GM23248 (cell line): ENCODE measurements around the gene SIGLEC12. TPM values are rescaled to one million over a fixed set of nuclear protein-coding genes. Genes with fewer than 3 reads are reported as not detected.

ENCODE experiments used
- DNase-seq: peaks from one replicate; pipeline ENCODE4 v3.0.0-alpha.2; 2015
- H2AFZ ChIP-seq: fragments of 200-600 bp; sonication (generic); 2 replicates; pipeline ENCODE4 v1.6.1; 2016; ENCODE audit warnings: antibody characterized with exemption
- H3F3A ChIP-seq: fragments of 200-600 bp; sonication (generic); 2 replicates; pipeline ENCODE4 v1.6.1; 2016; ENCODE audit warnings: mild to moderate bottlenecking, antibody characterized with exemption, mixed run types; ENCODE audit not compliant: insufficient read depth
- H3K27ac ChIP-seq: fragments of 200-600 bp; sonication (generic); 2 replicates; pipeline ENCODE4 v1.5.1; 2016; ENCODE audit warnings: mild to moderate bottlenecking
- H3K27me3 ChIP-seq: fragments of 200-600 bp; sonication (generic); replicated peaks from 2 replicates; pipeline ENCODE4 v1.6.1; 2016; ENCODE audit warnings: mild to moderate bottlenecking; ENCODE audit not compliant: insufficient read depth
- H3K36me3 ChIP-seq: fragments of 200-600 bp; sonication (generic); 2 replicates; pipeline ENCODE4 v1.6.1; 2016; ENCODE audit warnings: low read depth, mild to moderate bottlenecking
- H3K4me1 ChIP-seq: fragments of 200-600 bp; sonication (generic); 2 replicates; pipeline ENCODE4 v1.6.1; 2016; ENCODE audit warnings: mild to moderate bottlenecking; ENCODE audit not compliant: insufficient read depth
- H3K4me2 ChIP-seq: fragments of 200-600 bp; sonication (generic); one replicate; pipeline ENCODE4 v1.6.1; 2016; ENCODE audit warnings: mild to moderate bottlenecking; ENCODE audit not compliant: unreplicated experiment
- H3K4me3 ChIP-seq: fragments of 200-600 bp; sonication (generic); 2 replicates; pipeline ENCODE4 v1.5.1; 2016; ENCODE audit warnings: mild to moderate bottlenecking
- H3K79me2 ChIP-seq: fragments of 200-600 bp; sonication (generic); 2 replicates; pipeline ENCODE4 v1.6.1; 2016; ENCODE audit warnings: mild to moderate bottlenecking; ENCODE audit not compliant: insufficient read depth
- H3K9ac ChIP-seq: fragments of 200-600 bp; sonication (generic); 2 replicates; pipeline ENCODE4 v1.6.1; 2016; ENCODE audit warnings: mild to moderate bottlenecking
- H3K9me2 ChIP-seq: fragments of 200-600 bp; sonication (generic); 2 replicates; pipeline ENCODE4 v1.6.1; 2016; ENCODE audit warnings: mixed run types, mild to moderate bottlenecking, moderate library complexity; ENCODE audit not compliant: insufficient read depth
- H3K9me3 ChIP-seq: fragments of 200-600 bp; sonication (generic); one replicate; pipeline ENCODE4 v1.6.1; 2017; ENCODE audit warnings: low read depth
- H4K20me1 ChIP-seq: fragments of 200-600 bp; sonication (generic); 2 replicates; pipeline ENCODE4 v1.6.0; 2016; ENCODE audit not compliant: insufficient read depth
- EZH2 ChIP-seq: fragments of 200-600 bp; sonication (generic); IDR thresholded peaks from 2 replicates; pipeline ENCODE4 v1.6.1; 2018; ENCODE audit warnings: antibody characterized with exemption, mild to moderate bottlenecking; ENCODE audit not compliant: insufficient read depth, poor library complexity, severe bottlenecking
- EZH2phosphoT487 ChIP-seq: fragments of 200-600 bp; sonication (generic); IDR thresholded peaks from 2 replicates; pipeline ENCODE4 v1.6.1; 2018; ENCODE audit warnings: antibody characterized with exemption, moderate library complexity, mild to moderate bottlenecking, low read depth; ENCODE audit not compliant: insufficient read depth
- WGBS, 2 experiments: methylation state at CpG; one replicate each; pipeline ENCODE4 v1.1.6; 2015 to 2017; ENCODE audit warnings: low lambda C conversion rate in 2 of 2, low coverage in 1 of 2; ENCODE audit errors: missing lambda C conversion rate in 2 of 2; 5-methylcytosine and 5-hydroxymethylcytosine counted together
- in situ Hi-C: fragments of 300-500 bp; cut with MboI; formaldehyde crosslinking; loops from 2 replicates; pipeline ENCODE4 v1.15.0; 2020
- polyA plus RNA-seq: library from polyadenylated mRNA; unstranded; fragments of >200 nt; fragmentation: Nextera tagmentation; extraction: Ambion mirVana; gene quantifications from 2 replicates; pipeline ENCODE4 v1.2.1, GENCODE V29; 2016
- total RNA-seq: library from RNA; depleted of rRNA; stranded (reverse); fragments of >200 nt; shearing (Covaris generic); gene quantifications from 2 replicates; pipeline ENCODE4 v1.2.3, GENCODE V29; 2014

SIGLEC12 gene
- total and polyA plus RNA-seq, 2 experiments from 2014 or later: not detected

DNA sequence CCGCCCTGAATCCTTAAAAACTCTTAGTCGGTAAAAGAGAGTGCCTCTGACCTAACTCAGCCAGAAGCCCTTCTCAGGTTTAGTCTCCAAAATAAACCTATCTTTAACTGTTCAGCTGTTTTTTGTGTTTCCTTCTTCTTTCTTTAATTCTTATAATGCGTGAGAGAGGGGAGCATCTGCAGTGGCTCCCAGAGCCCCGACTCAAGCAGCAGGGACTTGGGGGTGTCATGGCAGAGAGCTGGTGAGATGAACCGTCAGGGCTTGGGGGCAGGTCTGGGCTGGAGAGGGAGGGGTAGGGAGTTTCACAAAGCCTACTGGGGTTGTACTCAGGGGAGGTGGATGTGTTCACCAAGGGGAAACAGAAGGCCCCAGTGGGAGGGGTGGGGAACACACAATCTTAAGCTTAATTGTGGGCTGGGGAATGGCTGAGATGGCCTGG is 46.6 kb upstream of the SIGLEC12 start:
- no peak overlapping the region for H2AFZ ChIP-seq
- H4K20me1 ChIP-seq: no peaks in the 10 kb centered on the region
- TF ChIP-seq EZH2phosphoT487 (no peak), EZH2 (no peak)
- H3K27ac ChIP-seq: no peak overlapping the region
- no peaks in the 10 kb centered on the region for H3K4me1 ChIP-seq
- H3K9me3 ChIP-seq: no peaks in the 10 kb centered on the region
- no peaks in the 10 kb centered on the region for H3K36me3 ChIP-seq
- H3F3A ChIP-seq: no peaks in the 10 kb centered on the region
- DNase-seq: no peak
- H3K4me2 ChIP-seq: no peak overlapping the region
- no peak overlapping the region for H3K9ac ChIP-seq
- in situ Hi-C loops: no loop called here
- H3K4me3 ChIP-seq: no peak overlapping the region
- no peaks in the 10 kb centered on the region; the same call in 1 of the 2 replicates for H3K27me3 ChIP-seq
- no peaks in the 10 kb centered on the region for H3K9me2 ChIP-seq
- WGBS, 2 experiments: 39 to 41% methylated on average over 5 of the region's 5 CpGs
- no peaks in the 10 kb centered on the region for H3K79me2 ChIP-seq

DNA sequence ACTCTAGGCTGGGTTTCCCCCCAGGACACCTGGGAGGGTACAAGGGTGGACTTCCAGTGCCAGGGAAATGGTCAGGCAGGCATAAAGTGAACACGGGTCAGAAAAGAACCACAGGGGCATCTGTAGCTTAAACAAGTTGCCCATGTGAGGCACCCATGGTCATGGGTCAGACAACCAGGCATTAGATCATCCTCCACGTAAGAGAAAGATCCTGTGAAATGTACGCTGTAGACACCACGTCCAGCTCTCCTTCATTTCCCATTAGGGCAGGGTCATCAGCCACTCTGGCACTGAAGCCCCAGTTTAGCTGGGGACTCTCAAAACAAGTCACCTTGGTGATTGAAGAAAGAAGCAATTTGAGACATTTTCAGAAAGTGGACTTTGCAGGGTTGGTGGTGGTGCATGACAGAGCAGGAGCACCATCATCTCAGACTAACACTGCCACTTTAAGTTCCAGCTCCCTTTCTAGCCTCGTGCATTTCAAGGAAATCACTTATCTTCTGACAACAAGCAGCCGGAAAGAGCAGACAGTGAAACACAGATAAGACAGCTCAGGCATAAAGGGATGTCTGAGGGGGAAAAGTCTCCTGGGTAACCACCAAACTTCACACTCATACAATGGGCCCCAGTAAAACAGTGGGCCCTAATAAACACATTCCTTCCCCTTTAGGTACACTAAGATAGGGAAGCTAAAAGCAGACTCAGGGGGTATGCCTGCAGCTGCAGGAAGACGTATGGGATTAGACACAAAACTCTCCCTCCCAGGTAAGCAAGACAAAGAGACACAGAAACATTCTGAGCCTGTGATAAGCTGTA is 46.0 kb upstream of the SIGLEC12 start:
- DNase-seq: no peak
- H3K9me3 ChIP-seq: no peaks in the 10 kb centered on the region
- WGBS, 2 experiments: 23 to 31% methylated on average over 7 of the region's 7 CpGs
- no peak for TF ChIP-seq EZH2
- no peak for TF ChIP-seq EZH2phosphoT487
- no peak overlapping the region for H3K4me2 ChIP-seq
- H3K36me3 ChIP-seq: no peaks in the 10 kb centered on the region
- H3K79me2 ChIP-seq: no peaks in the 10 kb centered on the region
- H3K4me1 ChIP-seq: no peaks in the 10 kb centered on the region
- H3F3A ChIP-seq: no peaks in the 10 kb centered on the region
- no peaks in the 10 kb centered on the region for H3K9me2 ChIP-seq
- no peaks in the 10 kb centered on the region for H4K20me1 ChIP-seq
- H2AFZ ChIP-seq: no peak overlapping the region
- H3K27ac ChIP-seq: no peak overlapping the region
- in situ Hi-C loops: no loop called here
- no peak overlapping the region for H3K4me3 ChIP-seq
- no peaks in the 10 kb centered on the region; the same call in 1 of the 2 replicates for H3K27me3 ChIP-seq
- H3K9ac ChIP-seq: no peak overlapping the region

- H3K4me3 ChIP-seq: no peak overlapping the region
- no peaks in the 10 kb centered on the region for H3K9me2 ChIP-seq
- no peaks in the 10 kb centered on the region; the same call in 1 of the 2 replicates for H3K27me3 ChIP-seq
- no peak overlapping the region for H2AFZ ChIP-seq
- no peaks in the 10 kb centered on the region for H3F3A ChIP-seq
- H3K79me2 ChIP-seq: no peaks in the 10 kb centered on the region
- TF ChIP-seq EZH2: no peak
- no peak for TF ChIP-seq EZH2phosphoT487
- no peak overlapping the region for H3K9ac ChIP-seq
- H3K27ac ChIP-seq: no peak overlapping the region
- no peaks in the 10 kb centered on the region for H3K36me3 ChIP-seq
- no peaks in the 10 kb centered on the region for H4K20me1 ChIP-seq
- H3K9me3 ChIP-seq: no peaks in the 10 kb centered on the region
- in situ Hi-C loops: no loop called here
- WGBS, 2 experiments: 37 to 38% methylated on average over 10 of the region's 10 CpGs
- peak; percentile 20 for DNase-seq
- H3K4me1 ChIP-seq: no peaks in the 10 kb centered on the region
- no peak overlapping the region for H3K4me2 ChIP-seq
Observed at GRCh38 chr19:51546650-51547396, 45.2 kb upstream of the SIGLEC12 start.

DNA sequence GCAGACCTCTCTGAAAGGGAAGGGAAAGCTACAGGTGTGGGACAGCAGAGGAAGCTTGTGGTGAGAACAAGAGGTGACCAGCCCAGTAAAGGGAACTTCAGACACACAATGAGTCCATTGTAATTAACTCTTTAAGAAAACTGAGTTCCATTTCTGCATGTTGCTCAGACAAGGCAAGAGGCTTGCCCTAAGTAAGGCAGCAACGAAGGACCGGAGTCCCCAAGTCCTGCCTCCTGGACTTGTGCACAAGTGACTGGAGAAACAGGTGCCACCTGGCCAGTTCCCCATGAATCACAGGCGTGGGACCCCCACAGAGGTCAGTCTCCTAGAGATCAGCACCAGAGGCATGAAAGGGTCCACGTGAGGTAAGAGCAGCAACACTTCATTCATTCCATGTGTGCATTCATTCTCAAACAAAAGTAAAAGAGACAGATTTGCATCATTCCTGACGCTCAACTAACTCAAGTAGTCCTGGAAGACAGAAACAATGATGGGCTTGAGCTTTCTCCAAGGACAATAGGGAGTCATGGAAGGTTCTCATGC is 44.6 kb upstream of the SIGLEC12 start:
- Histone ChIP-seq H3K36me3 (no peaks in the 10 kb centered on the region), H3K4me1 (no peaks in the 10 kb centered on the region), H3K9ac (no peak overlapping the region), H3K4me2 (no peak overlapping the region), H4K20me1 (no peaks in the 10 kb centered on the region), H3K9me2 (no peaks in the 10 kb centered on the region), H3K27me3 (no peaks in the 10 kb centered on the region; the same call in 1 of the 2 replicates), H3K4me3 (no peak overlapping the region), H3K79me2 (no peaks in the 10 kb centered on the region), H2AFZ (no peak overlapping the region), H3F3A (no peaks in the 10 kb centered on the region), H3K9me3 (no peaks in the 10 kb centered on the region), H3K27ac (no peak overlapping the region)
- DNase-seq: no peak
- WGBS, 2 experiments: 44 to 46% methylated on average over 5 of the region's 5 CpGs
- TF ChIP-seq EZH2phosphoT487 (no peak), EZH2 (no peak)
- in situ Hi-C loops: no loop called here
